Activated T-helper 17 cell treated with anti-CD3 and anti-CD28 coated beads, Interleukin-2, amount 50 U/mL, for 72 hours (primary cell): ENCODE results near the gene LEMD1. TPM values are rescaled to one million over a fixed set of nuclear protein-coding genes. Genes with fewer than 3 reads are reported as not detected.

ENCODE experiments used
- ATAC-seq: fragments of 150-1000 bp; cut with Tn5 transposase; replicated peaks from 2 replicates; pipeline ENCODE4 v1.10.0; 2021; ENCODE audit warnings: mild to moderate bottlenecking, moderate library complexity
- H3K27ac Mint-ChIP-seq: one replicate; pipeline ENCODE4 v1.8.0; 2022; ENCODE audit warnings: mixed read lengths
- H3K27me3 Mint-ChIP-seq: one replicate; pipeline ENCODE4 v1.8.0; 2022; ENCODE audit warnings: mixed read lengths
- H3K36me3 Mint-ChIP-seq: one replicate; pipeline ENCODE4 v1.8.0; 2022; ENCODE audit warnings: low read depth, mild to moderate bottlenecking, mixed read lengths
- H3K4me1 Mint-ChIP-seq: one replicate; pipeline ENCODE4 v1.8.0; 2022; ENCODE audit warnings: mixed read lengths
- H3K4me3 Mint-ChIP-seq: one replicate; pipeline ENCODE4 v1.8.0; 2022; ENCODE audit warnings: mild to moderate bottlenecking, mixed read lengths
- H3K9me3 Mint-ChIP-seq: one replicate; pipeline ENCODE4 v1.8.0; 2022; ENCODE audit warnings: mixed read lengths
- total RNA-seq, 2 donors: library from RNA; stranded (reverse); gene quantifications; one replicate each; pipeline ENCODE4 v1.2.3, GENCODE V29; 2022

LEMD1 gene, protein sequence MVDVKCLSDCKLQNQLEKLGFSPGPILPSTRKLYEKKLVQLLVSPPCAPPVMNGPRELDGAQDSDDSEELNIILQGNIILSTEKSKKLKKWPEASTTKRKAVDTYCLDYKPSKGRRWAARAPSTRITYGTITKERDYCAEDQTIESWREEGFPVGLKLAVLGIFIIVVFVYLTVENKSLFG
- 1 to 10 TPM in 1 of 2 donors, under 1 TPM in 1; 0.61 to 1.1 TPM for total RNA-seq

DNA sequence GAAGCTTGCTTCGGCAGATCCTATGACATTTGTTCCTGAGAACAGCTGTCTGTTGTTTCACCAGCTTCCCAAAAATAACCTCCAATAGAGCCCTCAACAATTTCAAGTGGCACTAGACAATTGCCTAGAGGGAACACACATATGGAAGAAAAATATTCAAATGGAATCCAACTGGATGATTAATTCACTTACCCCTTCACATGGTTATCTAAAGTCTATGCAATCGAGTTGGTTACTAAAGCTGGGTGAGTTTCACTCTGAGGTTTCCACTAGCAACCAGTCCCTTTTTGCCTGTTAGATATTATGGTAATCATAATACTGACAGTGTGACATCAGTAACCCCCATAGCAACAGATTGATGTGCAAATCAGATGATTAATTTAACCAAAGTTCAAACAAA, at the start of gene LEMD1:
LEMD1 (minus strand) TSS at position 259 of the 400 bp plus-strand sequence. CDS start 1,520 bp downstream, outside the sequence.
- Mint-ChIP-seq H3K27me3 (peaks cover 23% of the 10 kb centered on the region), H3K9me3 (no peaks in the 10 kb centered on the region), H3K36me3 (no peaks in the 10 kb centered on the region)

DNA sequence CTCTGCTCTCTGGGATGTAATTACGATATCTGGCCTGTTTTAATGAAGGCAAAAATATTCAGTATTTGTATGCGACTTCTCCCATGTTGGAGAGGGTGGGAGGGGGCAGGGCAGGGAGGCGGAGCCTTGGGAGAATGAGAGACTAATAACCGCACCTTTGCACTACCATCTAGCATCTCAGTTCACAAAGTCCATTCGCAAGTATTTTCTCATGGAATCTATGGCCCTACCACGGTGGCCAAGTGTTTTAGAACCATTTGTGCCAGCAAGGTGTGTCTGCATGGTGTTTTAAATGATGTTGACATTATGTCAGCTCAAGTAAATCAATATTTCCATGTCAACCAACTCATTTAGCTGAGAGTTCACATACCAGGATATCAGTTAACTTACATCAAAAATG, 48.3 kb upstream of the LEMD1 start:
- no peaks in the 10 kb centered on the region for H3K4me1 Mint-ChIP-seq
- ATAC-seq: no peak
- no peak overlapping the region for H3K4me3 Mint-ChIP-seq
- H3K27ac Mint-ChIP-seq: no peak overlapping the region
- peaks cover 7% of the 10 kb centered on the region for H3K9me3 Mint-ChIP-seq
- no peaks in the 10 kb centered on the region for H3K36me3 Mint-ChIP-seq
- peaks cover 49% of the 10 kb centered on the region for H3K27me3 Mint-ChIP-seq

More for the DNA sequence above, at the start of gene LEMD1:
- Mint-ChIP-seq H3K4me3 (no peak within 1 kb of the TSS), H3K4me1 (no peaks in the 10 kb centered on the region), H3K27ac (no peak within 1 kb of the TSS)
- no peak for ATAC-seq

DNA sequence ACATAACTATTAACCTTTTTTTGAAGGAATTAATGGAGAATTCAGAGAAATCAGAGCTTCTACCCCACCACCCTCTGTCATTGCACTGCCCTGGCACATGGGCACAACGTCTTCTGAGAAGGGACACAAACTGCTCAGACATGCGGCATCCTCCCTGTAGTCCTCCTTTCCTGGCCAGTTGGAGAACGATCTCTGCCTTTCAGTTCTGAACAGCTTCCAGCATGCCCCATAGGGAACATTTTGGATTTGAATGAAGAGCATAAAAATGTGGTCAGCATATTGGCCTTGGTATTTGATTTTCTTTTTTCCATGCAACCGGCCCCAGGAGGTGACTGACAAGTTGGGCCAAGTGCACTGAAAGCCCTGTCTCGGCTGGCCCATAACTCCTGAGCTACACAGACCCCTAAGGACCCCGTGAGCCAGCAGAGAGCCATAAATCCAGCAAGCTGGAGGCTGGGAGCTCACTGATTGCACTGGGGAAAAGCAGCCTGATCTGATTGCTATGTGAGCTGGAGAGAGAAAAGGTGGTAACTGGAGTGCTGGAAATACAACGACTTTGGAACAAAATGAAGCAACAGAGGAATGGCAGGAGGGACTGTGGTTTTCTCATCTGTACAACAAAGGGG, 44.9 kb upstream of the LEMD1 start:
- Mint-ChIP-seq H3K4me3 (no peak overlapping the region), H3K4me1 (no peaks in the 10 kb centered on the region), H3K9me3 (no peaks in the 10 kb centered on the region), H3K27ac (no peak overlapping the region), H3K27me3 (peaks cover 28% of the 10 kb centered on the region), H3K36me3 (no peaks in the 10 kb centered on the region)
- ATAC-seq: no peak

DNA sequence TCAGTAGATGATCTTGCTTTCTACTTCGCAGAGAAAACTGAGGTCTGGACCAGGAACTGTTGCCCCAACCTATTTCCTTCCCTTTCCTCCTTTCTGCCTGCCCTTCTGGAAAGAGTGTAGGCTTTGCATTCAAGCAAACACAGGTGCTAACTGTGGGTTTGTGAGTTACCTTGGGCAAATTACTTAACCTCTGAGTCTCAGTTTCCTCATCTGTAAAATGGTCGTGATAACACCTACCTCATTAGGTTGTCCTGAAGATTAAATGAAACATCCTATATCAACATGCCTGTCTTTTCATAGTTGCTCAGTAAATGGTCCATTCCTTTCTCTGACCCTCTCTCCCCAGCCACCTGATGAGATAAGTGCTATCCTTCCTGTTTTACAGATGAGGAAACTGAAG, 43.5 kb upstream of the LEMD1 start:
- peaks cover 28% of the 10 kb centered on the region for H3K27me3 Mint-ChIP-seq
- no peak overlapping the region for H3K27ac Mint-ChIP-seq
- H3K4me1 Mint-ChIP-seq: no peaks in the 10 kb centered on the region
- ATAC-seq: no peak
- no peaks in the 10 kb centered on the region for H3K36me3 Mint-ChIP-seq
- H3K9me3 Mint-ChIP-seq: no peaks in the 10 kb centered on the region
- H3K4me3 Mint-ChIP-seq: no peak overlapping the region

DNA sequence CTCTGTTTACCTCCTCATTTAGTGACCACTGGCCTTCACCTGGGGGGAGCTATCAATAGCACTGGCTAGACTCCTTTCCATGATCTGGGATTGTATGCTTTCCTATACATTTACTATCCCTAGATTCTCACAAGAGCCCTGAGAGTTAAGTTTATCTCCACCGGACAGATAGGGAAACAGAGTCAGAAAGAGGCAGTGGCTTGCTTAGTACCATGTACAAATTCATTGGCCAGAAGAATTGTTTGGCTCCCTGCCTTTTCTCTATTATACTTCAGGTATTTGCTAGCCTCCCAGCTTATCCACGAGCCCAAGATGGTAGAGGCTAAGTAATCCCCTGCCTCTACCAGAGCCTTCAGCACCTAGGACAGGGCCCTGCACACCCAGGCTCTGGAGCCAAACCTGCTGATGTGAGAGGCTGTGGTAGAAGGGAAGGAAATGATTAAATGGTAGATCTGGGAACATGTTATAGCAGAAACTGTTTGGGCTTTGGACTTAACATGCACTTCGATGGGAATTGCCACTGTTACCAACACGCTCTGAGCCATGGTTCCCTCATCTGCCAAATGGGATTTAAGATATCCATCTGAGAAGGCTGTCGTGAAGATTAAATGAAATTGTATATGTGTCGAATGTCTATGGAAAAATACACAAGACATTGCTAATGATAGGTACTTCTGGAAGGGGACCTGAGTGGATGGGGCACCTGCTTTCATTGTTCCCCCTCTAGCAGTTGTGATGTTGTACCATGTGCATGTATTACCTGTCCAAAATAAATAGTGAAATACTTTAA, 37.1 kb upstream of the LEMD1 start:
- H3K27ac Mint-ChIP-seq: no peak overlapping the region
- H3K27me3 Mint-ChIP-seq: peaks cover 39% of the 10 kb centered on the region
- H3K4me3 Mint-ChIP-seq: no peak overlapping the region
- no peaks in the 10 kb centered on the region for H3K9me3 Mint-ChIP-seq
- H3K4me1 Mint-ChIP-seq: peaks cover 5% of the 10 kb centered on the region
- no peak for ATAC-seq
- no peaks in the 10 kb centered on the region for H3K36me3 Mint-ChIP-seq

DNA sequence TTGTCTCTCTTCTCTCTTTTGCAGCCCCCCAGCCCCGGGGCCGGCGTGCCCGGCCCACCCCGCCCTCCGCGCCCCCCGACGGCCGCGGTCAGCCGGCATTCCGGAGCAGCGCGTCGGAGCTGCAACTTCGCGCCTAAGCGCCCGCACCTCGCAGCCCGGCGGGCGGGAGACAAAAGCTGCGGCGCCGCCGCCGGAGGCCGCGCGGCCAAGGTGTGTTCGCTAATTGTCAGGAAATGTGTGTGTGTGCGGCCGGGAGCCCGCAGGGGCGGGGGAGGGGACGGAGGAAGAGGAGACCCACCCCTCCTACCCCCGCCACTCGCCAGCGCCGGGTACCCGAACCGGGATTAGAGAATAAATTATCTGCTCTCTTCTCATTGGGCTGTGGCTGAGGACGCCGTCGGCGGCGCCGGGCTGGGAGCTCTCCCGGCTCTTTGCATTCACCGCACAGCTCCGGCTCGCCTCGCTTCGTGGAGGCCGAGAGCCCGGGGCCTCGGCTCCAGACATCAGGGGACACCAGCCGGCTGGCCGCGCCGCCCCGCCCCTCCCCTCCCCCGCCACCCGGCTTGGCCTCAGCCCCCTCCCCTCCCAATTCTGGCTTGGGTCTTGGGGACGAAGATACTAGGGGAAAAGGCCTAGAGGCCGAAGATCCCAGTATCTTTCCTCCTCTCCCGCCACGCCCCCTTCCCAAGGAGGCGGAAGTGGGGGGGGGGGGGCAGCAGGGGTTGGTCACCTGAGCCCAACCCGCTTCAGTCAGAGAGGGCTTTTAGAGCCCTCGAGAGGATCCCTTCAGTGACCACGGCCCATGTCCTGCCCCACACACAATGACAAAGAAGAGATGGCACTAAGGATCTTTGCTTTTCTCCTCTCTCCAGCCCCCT, 35.3 kb upstream of the LEMD1 start:
- H3K4me1 Mint-ChIP-seq: peaks cover 5% of the 10 kb centered on the region
- peak overlapping the region; percentile 61 for H3K4me3 Mint-ChIP-seq
- H3K9me3 Mint-ChIP-seq: no peaks in the 10 kb centered on the region
- peak; percentile 18 for ATAC-seq
- H3K36me3 Mint-ChIP-seq: no peaks in the 10 kb centered on the region
- no peak overlapping the region for H3K27ac Mint-ChIP-seq
- H3K27me3 Mint-ChIP-seq: peaks cover 54% of the 10 kb centered on the region

DNA sequence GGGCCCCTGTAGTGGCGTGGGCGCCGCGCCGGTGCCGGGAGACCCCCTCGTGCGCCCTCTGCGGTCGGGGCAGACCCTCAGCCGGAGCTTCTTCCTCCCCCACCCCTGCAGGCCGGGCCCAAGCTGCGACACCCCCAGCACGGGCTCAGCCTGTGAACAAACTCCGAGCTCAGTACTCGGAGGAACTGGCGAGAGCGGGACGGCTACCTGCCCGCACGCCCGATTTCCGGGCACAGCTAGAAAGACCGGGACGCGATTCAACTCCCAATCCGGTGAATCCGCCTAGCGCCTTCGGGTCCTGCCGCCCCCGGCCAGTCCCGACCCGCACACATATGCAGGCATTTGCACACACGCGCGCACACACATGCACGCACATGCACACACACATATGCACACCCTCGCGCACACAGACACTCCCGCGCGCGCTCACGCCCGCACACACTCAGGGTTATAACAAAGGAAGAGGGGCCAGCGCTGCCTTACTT, 34.6 kb upstream of the LEMD1 start:
- Mint-ChIP-seq H3K4me3 (peak overlapping the region; percentile 61), H3K9me3 (no peaks in the 10 kb centered on the region), H3K4me1 (peaks cover 5% of the 10 kb centered on the region), H3K27me3 (peaks cover 57% of the 10 kb centered on the region), H3K27ac (no peak overlapping the region), H3K36me3 (no peaks in the 10 kb centered on the region)
- ATAC-seq: no peak

DNA sequence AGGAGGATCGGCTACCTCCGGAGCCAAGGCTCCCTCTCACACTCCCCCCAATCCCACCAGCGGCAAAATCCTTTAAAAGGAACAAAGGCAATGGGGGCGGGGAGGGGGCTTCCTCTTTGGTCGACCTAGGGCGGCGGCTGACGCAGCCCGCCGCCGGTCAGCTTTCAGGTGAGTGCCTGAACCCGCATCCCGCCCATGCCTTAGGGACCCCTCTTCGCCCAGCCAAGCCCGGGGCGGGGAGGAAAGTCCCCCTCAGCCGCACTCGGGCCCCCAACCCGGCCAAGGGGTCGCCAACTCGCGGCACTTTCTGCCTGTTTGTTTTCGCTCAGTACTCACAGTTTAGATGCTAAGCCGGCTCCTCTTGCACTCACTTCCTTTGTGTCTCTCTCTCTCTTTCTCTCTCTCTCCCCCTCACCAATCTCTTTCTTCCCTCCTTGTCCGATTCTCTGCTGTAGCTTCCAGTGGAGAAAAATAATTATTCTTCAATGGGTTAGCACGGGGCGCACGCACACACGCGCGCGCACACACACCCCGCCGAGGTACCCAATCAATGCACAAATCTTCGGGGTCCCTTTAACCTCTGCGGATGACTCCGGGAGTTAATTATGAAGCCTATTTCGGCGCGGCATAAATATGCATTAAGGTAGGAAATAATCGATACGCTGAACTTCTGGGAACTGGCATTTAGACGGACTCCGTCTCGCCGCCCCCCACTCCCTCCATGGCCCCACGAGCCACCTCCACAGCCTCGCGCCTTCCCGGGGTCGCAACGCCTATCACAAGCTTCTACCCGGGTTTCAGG, 33.9 kb upstream of the LEMD1 start, which contains the start of gene BLACAT1:
BLACAT1 (minus strand) TSS at position 465 of the 802 bp plus-strand sequence.
- no peak within 1 kb of the TSS for H3K27ac Mint-ChIP-seq
- no peaks in the 10 kb centered on the region for H3K9me3 Mint-ChIP-seq
- peak within 1 kb of the TSS; percentile 61 for H3K4me3 Mint-ChIP-seq
- H3K36me3 Mint-ChIP-seq: no peaks in the 10 kb centered on the region
- H3K4me1 Mint-ChIP-seq: peaks cover 5% of the 10 kb centered on the region
- no peak for ATAC-seq
- H3K27me3 Mint-ChIP-seq: peaks cover 61% of the 10 kb centered on the region

DNA sequence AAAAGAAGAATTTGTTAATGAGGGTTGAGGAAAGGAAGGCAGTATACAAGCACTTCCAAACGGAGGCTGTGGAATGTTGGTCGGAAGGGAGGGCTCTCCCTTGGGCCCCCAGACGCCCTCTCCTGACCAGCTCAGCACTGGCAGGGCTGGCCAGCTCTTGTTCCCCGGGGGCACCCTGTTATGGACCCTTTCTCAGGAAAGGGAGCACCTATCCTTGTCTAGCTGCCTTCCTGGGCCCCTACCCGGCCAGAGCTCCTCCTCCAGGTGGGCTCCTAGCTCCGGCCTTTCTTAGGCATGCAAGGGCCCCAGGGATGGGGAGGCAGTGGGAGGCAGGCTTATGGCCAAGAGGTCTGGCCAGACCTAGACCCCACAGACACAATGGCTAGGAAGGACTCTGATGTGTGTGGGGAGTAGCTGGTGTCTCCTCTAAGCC, 33.1 kb upstream of the LEMD1 start:
- Mint-ChIP-seq H3K4me3 (no peak overlapping the region), H3K36me3 (no peaks in the 10 kb centered on the region), H3K9me3 (no peaks in the 10 kb centered on the region), H3K4me1 (peaks cover 5% of the 10 kb centered on the region), H3K27me3 (peaks cover 60% of the 10 kb centered on the region), H3K27ac (no peak overlapping the region)
- ATAC-seq: no peak

DNA sequence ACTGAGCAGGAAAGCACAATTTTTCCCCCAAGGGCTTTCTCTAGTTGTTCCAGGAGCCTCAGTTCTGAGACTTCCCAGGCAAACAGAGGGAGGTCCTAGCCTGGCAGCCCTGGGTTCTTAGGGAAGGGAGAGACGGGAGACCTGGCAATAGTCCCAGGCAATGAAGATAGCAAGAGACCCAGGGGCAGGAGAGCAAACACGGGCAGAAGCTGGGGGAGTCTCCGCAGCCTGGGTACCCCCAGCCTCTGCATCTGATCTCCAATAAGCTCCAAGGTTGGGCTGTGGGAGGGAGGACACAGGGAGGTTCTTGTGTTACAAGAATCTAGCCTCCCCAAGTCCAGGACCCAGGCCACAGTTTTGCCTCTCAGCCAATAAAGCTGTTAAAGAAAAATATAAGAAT, 31.6 kb upstream of the LEMD1 start:
- no peak for ATAC-seq
- H3K36me3 Mint-ChIP-seq: no peaks in the 10 kb centered on the region
- H3K27ac Mint-ChIP-seq: no peak overlapping the region
- no peak overlapping the region for H3K4me3 Mint-ChIP-seq
- peaks cover 5% of the 10 kb centered on the region for H3K4me1 Mint-ChIP-seq
- H3K9me3 Mint-ChIP-seq: no peaks in the 10 kb centered on the region
- peaks cover 52% of the 10 kb centered on the region for H3K27me3 Mint-ChIP-seq

DNA sequence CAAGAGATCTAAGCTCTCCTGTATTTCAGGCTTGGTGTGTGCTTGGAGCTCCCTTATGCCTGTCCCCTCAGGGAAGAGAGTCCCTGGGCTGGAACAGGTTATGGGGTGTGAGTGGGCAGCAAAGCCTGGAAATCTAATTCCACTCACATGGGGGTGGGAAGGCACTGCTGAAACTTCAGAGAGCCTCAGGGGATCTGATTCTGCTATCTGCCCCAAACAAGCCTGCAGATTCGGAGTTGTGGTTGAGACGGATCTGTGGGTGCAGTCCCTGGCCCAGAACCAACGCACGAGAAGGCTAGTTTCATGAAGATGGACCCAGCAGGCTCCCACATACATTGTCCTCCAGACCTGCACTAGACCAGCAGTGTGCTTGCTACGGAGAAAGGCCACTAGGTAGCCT, 31.1 kb upstream of the LEMD1 start:
- Mint-ChIP-seq H3K27me3 (peaks cover 47% of the 10 kb centered on the region), H3K36me3 (no peaks in the 10 kb centered on the region), H3K4me1 (peaks cover 5% of the 10 kb centered on the region), H3K9me3 (no peaks in the 10 kb centered on the region), H3K4me3 (no peak overlapping the region), H3K27ac (no peak overlapping the region)
- no peak for ATAC-seq

DNA sequence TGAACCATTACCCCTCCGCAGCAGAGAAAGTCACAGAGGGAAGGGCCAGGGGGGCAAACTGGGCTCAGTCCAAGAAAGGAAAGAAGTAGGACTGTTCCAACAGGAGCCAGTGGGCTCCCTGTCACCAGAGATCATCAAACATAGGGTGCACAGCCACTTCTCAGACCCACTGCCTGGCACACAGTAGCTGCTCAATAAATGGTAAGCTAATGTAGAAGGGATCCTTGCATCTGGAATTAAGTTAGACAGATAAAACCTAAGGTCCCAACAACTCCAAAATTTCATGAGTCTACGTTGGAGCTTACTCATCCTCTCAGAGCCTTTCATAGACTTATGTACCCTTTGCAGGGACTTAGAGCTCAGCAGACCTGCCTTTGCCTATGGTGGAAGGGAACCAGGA, 30.5 kb upstream of the LEMD1 start:
- Mint-ChIP-seq H3K36me3 (no peaks in the 10 kb centered on the region), H3K4me1 (peaks cover 5% of the 10 kb centered on the region), H3K27me3 (peaks cover 42% of the 10 kb centered on the region)

DNA sequence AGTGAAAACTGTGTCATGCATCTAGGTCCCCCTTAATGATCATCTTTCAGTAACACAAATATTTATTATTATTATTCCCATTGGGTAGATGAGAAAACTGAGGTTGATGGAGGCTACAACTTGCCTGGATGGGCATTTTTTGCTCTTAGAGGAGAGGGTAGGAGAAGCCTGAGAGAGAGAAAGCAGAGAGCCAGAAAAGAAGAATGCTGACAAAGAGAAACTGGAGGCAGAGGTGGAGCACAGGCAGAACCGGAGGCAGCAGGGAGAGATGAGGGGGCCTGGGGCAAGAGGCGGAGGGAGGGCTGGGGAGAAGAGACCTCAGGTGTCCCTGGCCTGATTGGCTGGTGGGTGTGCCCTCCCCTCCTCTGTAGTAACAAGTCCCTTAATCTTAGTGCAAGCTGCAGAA, 29.9 kb upstream of the LEMD1 start:
- no peak for ATAC-seq
- Mint-ChIP-seq H3K27me3 (peaks cover 42% of the 10 kb centered on the region), H3K4me3 (no peak overlapping the region), H3K9me3 (no peaks in the 10 kb centered on the region), H3K4me1 (peaks cover 5% of the 10 kb centered on the region), H3K27ac (no peak overlapping the region), H3K36me3 (no peaks in the 10 kb centered on the region)

More for the DNA sequence above, 30.5 kb upstream of the LEMD1 start:
- Mint-ChIP-seq H3K27ac (no peak overlapping the region), H3K9me3 (no peaks in the 10 kb centered on the region), H3K4me3 (no peak overlapping the region)
- ATAC-seq: no peak
